GM12873 (cell line): ENCODE data around the gene DTX2.
"Not testable (repeated sequence)": the region's sequence is repeated elsewhere in the genome, so short reads cannot be mapped to it uniquely, and the experiment has no call there.

Experiments
- CTCF ChIP-seq: IDR thresholded peaks from 2 replicates; pipeline ENCODE4 v1.5.1; 2012; ENCODE audit warnings: low read depth, mild to moderate bottlenecking, moderate library complexity, low read length, control low read depth; ENCODE audit not compliant: insufficient read depth; ENCODE audit errors: missing control alignments

DTX2 gene

GRCh38 chr7:76461464-76462101 lies at the start of gene DTX2:
DTX2 (plus strand) TSS chr7:76461709; CDS start chr7:76480510, 18,801 bp downstream.
- not testable (repeated sequence) for TF ChIP-seq CTCF

GRCh38 chr7:76412249-76412648 lies 49.3 kb upstream of the DTX2 start:
- TF ChIP-seq CTCF = no peak

- TF ChIP-seq CTCF = no peak
Measured at GRCh38 chr7:76423666-76424412, 37.7 kb upstream of the DTX2 start.

- TF ChIP-seq CTCF = no peak
Measured at GRCh38 chr7:76424413-76425111, 36.9 kb upstream of the DTX2 start, which contains the start of gene ZP3. ZP3 (plus strand) TSS chr7:76424950; CDS start chr7:76424965, 15 bp downstream.

GRCh38 chr7:76425156-76425555 lies 36.4 kb upstream of the DTX2 start:
- no peak for TF ChIP-seq CTCF

- TF ChIP-seq CTCF = no peak
Measured at GRCh38 chr7:76426246-76426645, 35.3 kb upstream of the DTX2 start.

- no peak for TF ChIP-seq CTCF
Measured at GRCh38 chr7:76427635-76428034, 33.9 kb upstream of the DTX2 start.
